K562 (cell line): ENCODE results near the gene BCKDK. TPM values are rescaled to one million over a fixed set of nuclear protein-coding genes. Genes with fewer than 3 reads are reported as not detected.
A peak's percentile ranks its signal among the peaks of the same experiment; 100 is the strongest.

Source experiments
- ARHGAP35 ChIP-seq: fragments of 450-650 bp; IDR thresholded peaks from 2 replicates; pipeline ENCODE4 v1.6.1; 2018; ENCODE audit not compliant: partially characterized antibody
- CBFA2T2 ChIP-seq: fragments of 450-650 bp; conservative IDR thresholded peaks from 2 replicates; pipeline ENCODE4 v1.6.1; 2017; ENCODE audit warnings: mild to moderate bottlenecking
- DPF2 ChIP-seq: fragments of 450-650 bp; IDR thresholded peaks from 2 replicates; pipeline ENCODE4 v1.6.1; 2016
- ELF4 ChIP-seq: fragments of 450-650 bp; formaldehyde crosslinking; IDR thresholded peaks from 2 replicates; pipeline ENCODE4 v1.4.0; 2022; ENCODE audit warnings: missing genetic modification characterization
- EWSR1 ChIP-seq: fragments of 450-650 bp; IDR thresholded peaks from 2 replicates; pipeline ENCODE4 v1.6.1; 2018; ENCODE audit warnings: borderline replicate concordance, mild to moderate bottlenecking, low read depth, moderate library complexity; ENCODE audit not compliant: partially characterized antibody
- KAT7 ChIP-seq: sonication (generic); formaldehyde crosslinking; IDR thresholded peaks from 2 replicates; pipeline ENCODE4 v1.8.0; 2022; ENCODE audit warnings: missing genetic modification reagents, mild to moderate bottlenecking, borderline replicate concordance
- LARP7 ChIP-seq: fragments of 450-650 bp; IDR thresholded peaks from 2 replicates; pipeline ENCODE4 v1.6.1; 2016
- MAZ ChIP-seq, 2 experiments: fragments of 450-650 bp in 1 of 2; sonication (generic) in 1 of 2; formaldehyde crosslinking; IDR thresholded peaks in 1 of 2; conservative IDR thresholded peaks in 1 of 2; 2 replicates each; pipeline versions ENCODE4 v1.4.0 to v1.5.0; 2020; ENCODE audit warnings: mild to moderate bottlenecking in 1 of 2, missing genetic modification reagents in 1 of 2
- MCM7 ChIP-seq, 2 experiments: fragments of 450-650 bp; IDR thresholded peaks; 2 replicates each; pipeline ENCODE4 v1.6.1; 2016 to 2018
- PHF21A ChIP-seq: fragments of 450-650 bp; IDR thresholded peaks from 2 replicates; pipeline ENCODE4 v1.6.1; 2017; ENCODE audit warnings: low read depth, borderline replicate concordance
- POLR2B ChIP-seq: fragments of 450-650 bp; IDR thresholded peaks from 2 replicates; pipeline ENCODE4 v1.6.1; 2018; ENCODE audit warnings: low read depth; ENCODE audit not compliant: partially characterized antibody
- POLR2H ChIP-seq: IDR thresholded peaks from 2 replicates; pipeline ENCODE4 v1.6.1; 2016; ENCODE audit warnings: missing genetic modification characterization, low read depth, mild to moderate bottlenecking, control low read depth, missing compliant biosample characterization, moderate library complexity
- SAFB ChIP-seq: fragments of 200-400 bp; formaldehyde crosslinking; IDR thresholded peaks from 2 replicates; pipeline ENCODE4 v1.6.1; 2017; ENCODE audit warnings: low read depth, low read length, borderline replicate concordance
- SOX6 ChIP-seq: fragments of 450-650 bp; IDR thresholded peaks from 2 replicates; pipeline ENCODE4 v1.6.1; 2014; ENCODE audit warnings: mild to moderate bottlenecking
- THAP12 ChIP-seq: fragments of 250-450 bp; sonication (Bioruptor Pico); IDR thresholded peaks from 2 replicates; pipeline ENCODE4 v1.9.0; 2021; ENCODE audit warnings: mild to moderate bottlenecking, inconsistent platforms
- TOE1 ChIP-seq, 2 experiments: fragments of 450-650 bp in 1 of 2; sonication (generic) in 1 of 2; formaldehyde crosslinking in 1 of 2; IDR thresholded peaks; 2 replicates each; pipeline versions ENCODE4 v1.7.1 to v1.8.0; 2016 to 2022; ENCODE audit warnings: borderline replicate concordance in 2 of 2, mild to moderate bottlenecking in 2 of 2, antibody characterized with exemption in 1 of 2, inconsistent platforms in 1 of 2, low read depth in 1 of 2, missing genetic modification reagents in 1 of 2, moderate library complexity in 1 of 2
- TRIM25 ChIP-seq: fragments of 450-650 bp; IDR thresholded peaks from 2 replicates; pipeline ENCODE4 v1.7.0; 2016; ENCODE audit warnings: borderline replicate concordance
- TSC22D4 ChIP-seq: fragments of 450-650 bp; IDR thresholded peaks from 2 replicates; pipeline ENCODE4 v1.6.1; 2016; ENCODE audit warnings: missing genetic modification characterization, missing biosample characterization, control low read depth
- ZNF212 ChIP-seq: fragments of 450-650 bp; formaldehyde crosslinking; IDR thresholded peaks from 2 replicates; pipeline ENCODE4 v1.4.0; 2020; ENCODE audit warnings: mild to moderate bottlenecking
- ZNF253 ChIP-seq: fragments of 250-450 bp; sonication (Bioruptor Pico); conservative IDR thresholded peaks from 2 replicates; pipeline ENCODE4 v1.6.1; 2021; ENCODE audit warnings: mild to moderate bottlenecking
- polyA plus RNA-seq, 8 experiments: library from polyadenylated mRNA; depleted of rRNA in 4 of 8; stranded (reverse) in 5 of 8; unstranded in 3 of 8; fragments of >200 nt; fragmentation: Nextera tagmentation in 2 of 8; fragmentation: Illumina TruSeq in 1 of 8; extraction: Ambion mirVana in 2 of 8; extraction: Trizol in 1 of 8; gene quantifications; 2 replicates each; pipeline versions ENCODE4 v1.2.1 to v1.2.3, GENCODE V29; 2011 to 2014; ENCODE audit warnings: inconsistent platforms in 1 of 8, missing spikeins in 1 of 8
- total RNA-seq, 7 experiments: library from RNA; depleted of rRNA in 6 of 7; stranded (reverse); fragments of >200 nt in 6 of 7; fragmentation: Illumina TruSeq in 2 of 7; extraction: Trizol in 2 of 7; gene quantifications; 2 replicates each; pipeline versions ENCODE4 v1.2.1 to v1.2.3, GENCODE V29; 2011 to 2021; ENCODE audit warnings: low replicate concordance in 1 of 7

The BCKDK gene
- total and polyA plus RNA-seq, 9 of the 15 experiments (the other 6 are each of a cell fraction or from before 2014, with no cell fraction given) = 0.58 to 34.8 (median 13.1) TPM

- TF ChIP-seq MCM7 (IDR thresholded peaks at IDR 0.05) (0 out of 4 replicates have a peak, but pooled peaks of 1 of the 2 experiments have one; percentile 39), TOE1 (IDR thresholded peaks at IDR 0.05; ENCODE audit: borderline replicate concordance) (peak; percentile 31; the same call in 1 of the 2 replicates), TOE1 (CRISPR knock-in tag; IDR thresholded peaks at IDR 0.05; ENCODE audit: borderline replicate concordance, low read depth) (no peak), SAFB (0 out of 2 replicates have a peak, but pooled peaks have one; percentile 18), ZNF253 (no peak), PHF21A (no peak), EWSR1 (no peak), THAP12 (CRISPR knock-in tag) (no peak), CBFA2T2 (no peak), ZNF212 (CRISPR knock-in tag) (no peak), ARHGAP35 (peak; percentile 74), TSC22D4 (tag) (0 out of 2 replicates have a peak, but pooled peaks have one; percentile 73), MAZ (CRISPR knock-in tag; conservative IDR thresholded peaks at IDR 0.05 in 1 of 2, IDR thresholded peaks at IDR 0.05 in 1 of 2) (peak in 1 of 2 experiments; percentile 38; a peak in 1 of 4 replicates), KAT7 (no peak), ELF4 (peak; percentile 87; the same call in 1 of the 2 replicates), SOX6 (no peak), TRIM25 (peak; percentile 65; the same call in 1 of the 2 replicates), DPF2 (peak; percentile 75), POLR2B (peak; percentile 22), POLR2H (no peak), LARP7 (peak; percentile 86; the same call in 1 of the 2 replicates)
Observed at GRCh38 chr16:31135535-31136286, 27.5 kb downstream of the BCKDK start, which contains the start of gene PRSS8 (continued).
